Measurements from ENCODE around the gene PPP1R3D.

DNA sequence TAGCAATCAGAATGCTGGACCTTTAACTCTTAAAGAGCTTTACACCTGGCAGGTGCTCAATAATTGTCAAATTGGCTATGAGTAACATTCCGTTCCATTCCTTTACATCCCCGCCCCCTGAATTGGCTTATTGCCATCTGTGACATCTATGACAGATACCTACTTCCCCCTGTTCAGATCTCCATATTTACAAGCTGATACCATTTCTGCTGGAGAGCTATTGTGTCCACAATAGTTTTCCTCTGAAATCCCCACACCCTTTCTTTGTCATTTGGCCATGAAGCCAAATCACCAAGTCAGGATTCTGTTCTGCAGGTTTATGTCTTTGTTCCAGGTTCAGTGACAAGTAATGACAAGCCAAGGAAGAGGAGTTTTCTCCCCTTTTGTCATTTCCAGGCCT lies 21.3 kb upstream of the PPP1R3D start:
- TF ChIP-seq POLR2AphosphoS5 (IDR thresholded peaks at IDR 0.05; ENCODE audit: borderline replicate concordance, low read depth, low read length) (no peak), EZH2 (IDR thresholded peaks at IDR 0.05) (no peak), FOXP2 (optimal IDR thresholded peaks at IDR 0.05; ENCODE audit: control extremely low read depth, extremely low read length, insufficient read depth) (no peak)

Measured in SK-N-MC (cell line).